Transverse colon (tissue), 4 donors: ENCODE data around the gene SP7. TPM values are rescaled to one million over a fixed set of nuclear protein-coding genes. Genes with fewer than 3 reads are reported as not detected.

ENCODE experiments used
- DNase-seq: peaks from one replicate; pipeline ENCODE4 v3.0.0-alpha.2; 2019
- H3K27ac ChIP-seq, 4 donors: fragments of 200-600 bp; sonication (generic); 2 replicates each; pipeline ENCODE4 v1.5.1; 2016 to 2018; ENCODE audit warnings: inconsistent platforms in 4 of 4
- H3K27me3 ChIP-seq: fragments of 200-600 bp; sonication (generic); 2 replicates; pipeline ENCODE4 v1.5.1; 2017; ENCODE audit warnings: inconsistent platforms
- H3K36me3 ChIP-seq, 4 donors: fragments of 200-600 bp; sonication (generic); 2 replicates each; pipeline ENCODE4 v1.5.1; 2017 to 2019; ENCODE audit warnings: inconsistent platforms in 4 of 4
- H3K4me1 ChIP-seq, 4 donors: fragments of 200-600 bp; sonication (generic); 2 replicates each; pipeline ENCODE4 v1.5.1; 2017 to 2020; ENCODE audit warnings: inconsistent platforms in 4 of 4
- H3K4me3 ChIP-seq, 4 donors: fragments of 200-600 bp; sonication (generic); 1 replicate in 1 of 4; 2 replicates in 3 of 4; pipeline versions ENCODE4 v1.5.1 to v1.6.1; 2017 to 2019; ENCODE audit warnings: inconsistent platforms in 4 of 4
- H3K9me3 ChIP-seq, 2 donors: fragments of 200-600 bp; sonication (generic); 2 replicates each; pipeline ENCODE4 v1.5.1; 2017 to 2019; ENCODE audit warnings: inconsistent platforms in 2 of 2
- EP300 ChIP-seq: sonication (generic); formaldehyde crosslinking; IDR thresholded peaks from one replicate; pipeline ENCODE4 v1.6.1; 2017; ENCODE audit warnings: antibody characterized with exemption, low read depth
- POLR2A ChIP-seq: fragments of 450-650 bp; IDR thresholded peaks from one replicate; pipeline ENCODE4 v1.6.1; 2016; ENCODE audit warnings: antibody characterized with exemption, mild to moderate bottlenecking, moderate library complexity
- POLR2AphosphoS5 ChIP-seq, 3 donors: sonication (generic); formaldehyde crosslinking; IDR thresholded peaks; one replicate each; pipeline ENCODE4 v1.6.1; 2016; ENCODE audit warnings: antibody characterized with exemption in 3 of 3
- WGBS, 2 donors: methylation state at CpG; one replicate each; pipeline ENCODE4 v1.1.5; 2018; ENCODE audit warnings: low coverage in 1 of 2; 5-methylcytosine and 5-hydroxymethylcytosine counted together
- in situ Hi-C, 4 donors: fragments of 200-750 bp; cut with MboI; loops; one replicate each; pipeline versions ENCODE4 v1.15.0 to v1.15.1; 2017; ENCODE audit warnings: low sequenced_read_pairs in 3 of 4, low pct_ligation_motif_present in 1 of 4, low pct_unique_long_range_greater_than_20kb in 1 of 4
- intact Hi-C: fragments of 100-400 bp; cut with DNase I; formaldehyde crosslinking; loops from one replicate; pipeline ENCODE4 v1.15.1; 2023; ENCODE audit warnings: low total_unique reads
- total RNA-seq, 4 donors: library from RNA; depleted of rRNA; stranded (reverse); fragments of >200 nt; gene quantifications; one replicate each; pipeline ENCODE4 v1.1.0, GENCODE V29; 2016
- TF ChIP-seq, protein P1 (sequence below), 5 experiments: fragments of 200-600 bp in 3 of 5; fragments of 450-650 bp in 2 of 5; sonication (generic) in 3 of 5; IDR thresholded peaks; 1 replicate in 2 of 5; 2 replicates in 3 of 5; pipeline ENCODE4 v1.5.1; 2016 to 2017; ENCODE audit warnings: antibody characterized with exemption in 5 of 5, inconsistent platforms in 3 of 5, mild to moderate bottlenecking in 2 of 5, moderate library complexity in 1 of 5

Gene SP7
- total RNA-seq, 4 donors from 2014 or later: not detected

GRCh38 chr12:53343969-53344368 lies 7.8 kb upstream of the SP7 start:
- H3K9me3 ChIP-seq: no peaks in the 10 kb centered on the region
- in situ Hi-C loops (loop anchor here in 2 of 4 donors (5.0 to 10.0 kb wide), 2 partner anchors 68 to 161 kb away; partner anchors contain the start of genes NPFF (in 1 of the 2) and TARBP2 (in 1 of the 2)), intact Hi-C loops (loop anchor here (1.0 to 10.0 kb wide), 2 partner anchors 19 to 161 kb away; partner anchors contain the start of genes NPFF and TARBP2)
- peaks cover 0 to 13% (median 5%) of the 10 kb centered on the region in 4 donors for H3K4me1 ChIP-seq
- no peak for DNase-seq
- TF ChIP-seq POLR2AphosphoS5 (IDR thresholded peaks at IDR 0.05) (no peak), POLR2A (no peak), EP300 (no peak)
- TF ChIP-seq, protein P1, sequence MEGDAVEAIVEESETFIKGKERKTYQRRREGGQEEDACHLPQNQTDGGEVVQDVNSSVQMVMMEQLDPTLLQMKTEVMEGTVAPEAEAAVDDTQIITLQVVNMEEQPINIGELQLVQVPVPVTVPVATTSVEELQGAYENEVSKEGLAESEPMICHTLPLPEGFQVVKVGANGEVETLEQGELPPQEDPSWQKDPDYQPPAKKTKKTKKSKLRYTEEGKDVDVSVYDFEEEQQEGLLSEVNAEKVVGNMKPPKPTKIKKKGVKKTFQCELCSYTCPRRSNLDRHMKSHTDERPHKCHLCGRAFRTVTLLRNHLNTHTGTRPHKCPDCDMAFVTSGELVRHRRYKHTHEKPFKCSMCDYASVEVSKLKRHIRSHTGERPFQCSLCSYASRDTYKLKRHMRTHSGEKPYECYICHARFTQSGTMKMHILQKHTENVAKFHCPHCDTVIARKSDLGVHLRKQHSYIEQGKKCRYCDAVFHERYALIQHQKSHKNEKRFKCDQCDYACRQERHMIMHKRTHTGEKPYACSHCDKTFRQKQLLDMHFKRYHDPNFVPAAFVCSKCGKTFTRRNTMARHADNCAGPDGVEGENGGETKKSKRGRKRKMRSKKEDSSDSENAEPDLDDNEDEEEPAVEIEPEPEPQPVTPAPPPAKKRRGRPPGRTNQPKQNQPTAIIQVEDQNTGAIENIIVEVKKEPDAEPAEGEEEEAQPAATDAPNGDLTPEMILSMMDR (IDR thresholded peaks at IDR 0.05): no peak
- WGBS, 2 donors: 97 to 100% methylated on average over 2 to 4 of the region's 4 CpGs
- H3K36me3 ChIP-seq: no peaks in the 10 kb centered on the region
- peaks cover 5% of the 10 kb centered on the region for H3K27me3 ChIP-seq
- H3K4me3 ChIP-seq: no peak overlapping the region
- peak overlapping the region in 1 of 4 donors; percentile 89 for H3K27ac ChIP-seq

- WGBS, 2 donors: 60 to 67% methylated on average over 3 of the region's 3 CpGs
- H3K27ac ChIP-seq: no peak overlapping the region
- H3K9me3 ChIP-seq: no peaks in the 10 kb centered on the region
- peaks cover 0 to 13% (median 5%) of the 10 kb centered on the region in 4 donors for H3K4me1 ChIP-seq
- H3K4me3 ChIP-seq: no peak overlapping the region
- no peak for TF ChIP-seq POLR2A
- TF ChIP-seq POLR2AphosphoS5 (IDR thresholded peaks at IDR 0.05): no peak
- no peak for TF ChIP-seq EP300
- TF ChIP-seq, protein P1 (IDR thresholded peaks at IDR 0.05): no peak
- peaks cover 10% of the 10 kb centered on the region for H3K27me3 ChIP-seq
- H3K36me3 ChIP-seq: no peaks in the 10 kb centered on the region
- intact Hi-C loops (loop anchor here (10.0 kb wide), 1 partner anchor 161 kb away; the partner anchor contains the start of genes NPFF and TARBP2), in situ Hi-C loops (loop anchor here in 2 of 4 donors (5.0 to 10.0 kb wide), 2 partner anchors 69 to 161 kb away; partner anchors contain the start of genes NPFF (in 1 of the 2) and TARBP2 (in 1 of the 2))
- DNase-seq: no peak
These were observed 7.3 kb upstream of the SP7 start for GRCh38 chr12:53343449-53343848.

DNA sequence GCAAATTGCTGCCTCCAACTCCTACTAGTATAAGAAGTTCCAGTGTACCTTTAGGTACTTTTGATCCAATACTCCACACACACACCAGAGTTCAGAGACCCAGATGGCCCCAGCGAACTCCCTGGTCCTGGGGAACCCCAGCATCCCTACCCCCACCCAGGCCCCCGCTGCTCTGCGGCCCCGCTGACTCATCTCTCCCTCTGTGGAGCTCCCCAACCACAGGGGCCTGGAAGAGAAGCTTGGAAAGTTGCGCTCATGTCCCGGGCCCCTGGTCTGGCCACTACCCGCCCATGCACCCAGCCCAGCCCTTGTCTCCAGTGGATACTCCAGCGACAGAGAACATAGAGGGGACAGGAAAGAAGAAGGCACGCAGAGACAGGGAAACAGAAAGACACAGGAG lies 4.2 kb upstream of the SP7 start:
- TF ChIP-seq EP300: no peak
- no peak for TF ChIP-seq POLR2A
- TF ChIP-seq POLR2AphosphoS5 (IDR thresholded peaks at IDR 0.05): no peak
- TF ChIP-seq, protein P1 (IDR thresholded peaks at IDR 0.05): no peak
- no peak for DNase-seq
- Histone ChIP-seq H3K36me3 (no peaks in the 10 kb centered on the region), H3K9me3 (no peaks in the 10 kb centered on the region), H3K27me3 (peaks cover 39% of the 10 kb centered on the region), H3K27ac (no peak overlapping the region), H3K4me3 (no peak overlapping the region), H3K4me1 (peaks cover 0 to 7% (median 3%) of the 10 kb centered on the region in 4 donors)
- intact Hi-C loops (loop anchor here (10.0 kb wide), 1 partner anchor 164 kb away; the partner anchor contains the start of genes NPFF and TARBP2), in situ Hi-C loops (loop anchor here in 2 of 4 donors (5.0 to 10.0 kb wide), 2 partner anchors 72 to 164 kb away; partner anchors contain the start of genes NPFF (in 1 of the 2) and TARBP2 (in 1 of the 2))
- 81% methylated on average over 9 of the region's 9 CpGs; no CpG with 5 or more reads in 1 of the 2 donors for WGBS, 2 donors

GRCh38 chr12:53338916-53339315 lies 2.8 kb upstream of the SP7 start:
- no peaks in the 10 kb centered on the region for H3K9me3 ChIP-seq
- intact Hi-C loops (no loop called here), in situ Hi-C loops (no loop called here)
- peaks cover 49% of the 10 kb centered on the region for H3K27me3 ChIP-seq
- TF ChIP-seq POLR2A (no peak), EP300 (no peak), POLR2AphosphoS5 (IDR thresholded peaks at IDR 0.05) (no peak)
- TF ChIP-seq, protein P1 (IDR thresholded peaks at IDR 0.05): no peak
- no peaks in the 10 kb centered on the region for H3K36me3 ChIP-seq
- 0 to 27% methylated on average over 1 to 6 of the region's 6 CpGs for WGBS, 2 donors
- peaks cover 0 to under 1% (median 0%) of the 10 kb centered on the region in 4 donors for H3K4me1 ChIP-seq
- H3K27ac ChIP-seq: no peak overlapping the region
- no peak for DNase-seq
- no peak overlapping the region for H3K4me3 ChIP-seq
